Natural killer cell (primary cell): ENCODE data around the gene ALKBH7. TPM values are rescaled to one million over a fixed set of nuclear protein-coding genes. Genes with fewer than 3 reads are reported as not detected.

ENCODE experiments used
- ATAC-seq, 3 donors: fragments of 150-1000 bp in 2 of 3; fragments of 200-7000 bp in 1 of 3; cut with Tn5 transposase; 1 replicate in 1 of 3; 2 replicates in 2 of 3; pipeline ENCODE4 v1.10.0; 2021; ENCODE audit warnings: mild to moderate bottlenecking in 2 of 3, moderate library complexity in 2 of 3
- DNase-seq, 2 donors: peaks; one replicate each; pipeline versions ENCODE4 v3.0.0 to v3.0.0-alpha.2; 2013 to 2021; ENCODE audit warnings: mixed read lengths in 1 of 2
- H3K27ac ChIP-seq: one replicate; pipeline ENCODE4 v1.5.1; 2013; ENCODE audit warnings: mild to moderate bottlenecking, low read length
- H3K27me3 ChIP-seq: one replicate; pipeline ENCODE4 v1.6.1; 2013; ENCODE audit warnings: low read length; ENCODE audit not compliant: control insufficient read depth, insufficient read depth
- H3K36me3 ChIP-seq: one replicate; pipeline ENCODE4 v1.6.1; 2013; ENCODE audit warnings: low read length; ENCODE audit not compliant: control insufficient read depth, insufficient read depth
- H3K4me1 ChIP-seq: one replicate; pipeline ENCODE4 v1.6.1; 2013; ENCODE audit warnings: low read length; ENCODE audit not compliant: control insufficient read depth, insufficient read depth
- H3K4me3 ChIP-seq: one replicate; pipeline ENCODE4 v1.5.1; 2013; ENCODE audit warnings: low read length
- H3K9me3 ChIP-seq: one replicate; pipeline ENCODE4 v1.6.1; 2013; ENCODE audit warnings: low read length; ENCODE audit not compliant: control insufficient read depth, insufficient read depth
- H3K27ac Mint-ChIP-seq, 2 donors: one replicate each; pipeline ENCODE4 v1.8.0; 2022; ENCODE audit warnings: mild to moderate bottlenecking in 2 of 2, mixed read lengths in 2 of 2, moderate library complexity in 1 of 2
- H3K27me3 Mint-ChIP-seq, 2 donors: one replicate each; pipeline ENCODE4 v1.8.0; 2022; ENCODE audit warnings: low read depth in 2 of 2, mixed read lengths in 2 of 2
- H3K36me3 Mint-ChIP-seq: one replicate; pipeline ENCODE4 v1.8.0; 2022; ENCODE audit warnings: mixed read lengths
- H3K4me1 Mint-ChIP-seq, 2 donors: one replicate each; pipeline ENCODE4 v1.8.0; 2022; ENCODE audit warnings: mixed read lengths in 2 of 2
- H3K4me3 Mint-ChIP-seq: one replicate; pipeline ENCODE4 v1.8.0; 2022; ENCODE audit warnings: mild to moderate bottlenecking, moderate library complexity, mixed read lengths
- H3K9me3 Mint-ChIP-seq, 2 donors: one replicate each; pipeline ENCODE4 v1.8.0; 2022; ENCODE audit warnings: mixed read lengths in 2 of 2
- WGBS: methylation state at CpG from one replicate; pipeline ENCODE4 v1.1.7; 2013; ENCODE audit warnings: missing lambda C conversion rate; ENCODE audit not compliant: insufficient coverage; 5-methylcytosine and 5-hydroxymethylcytosine counted together
- intact Hi-C: fragments of 100-400 bp; cut with micrococcal nuclease; formaldehyde crosslinking; loops from one replicate; pipeline ENCODE4 v1.14.2; 2022
- total RNA-seq, 4 donors: library from RNA; stranded (reverse); fragments of 120-200 nt in 1 of 4; gene quantifications; one replicate each; pipeline versions ENCODE4 v1.2.3 to v1.2.4, GENCODE V29; 2013 to 2022
- TF ChIP-seq, protein P1 (sequence below): fragments of 200-600 bp; IDR thresholded peaks from one replicate; pipeline ENCODE4 v1.8.0; 2022; ENCODE audit warnings: antibody characterized with exemption

The ALKBH7 gene
- total RNA-seq, 3 donors from 2014 or later (not counting 1 experiment from before 2014, with no cell fraction given), result 23.7 to 30.4 (median 25.9) TPM

DNA sequence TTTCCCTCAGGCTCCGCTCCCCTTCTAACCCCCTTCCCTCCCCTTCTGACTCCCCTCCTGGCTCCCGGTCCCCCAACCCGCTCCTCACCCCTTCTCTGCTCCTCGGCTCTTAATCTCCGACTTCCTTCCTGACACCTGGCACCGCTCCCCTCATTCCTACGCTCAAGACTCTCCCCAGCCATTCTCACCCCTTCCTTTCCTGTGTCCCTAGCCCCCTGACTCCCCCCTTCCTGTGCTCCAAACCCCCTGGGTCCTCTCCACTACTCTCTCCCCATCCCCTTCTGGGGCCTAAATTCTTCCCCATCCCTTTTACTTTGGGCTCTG lies 10.6 kb upstream of the ALKBH7 start:
- Histone ChIP-seq H3K27ac (peak overlapping the region; percentile 84), H3K36me3 (peaks cover 20% of the 10 kb centered on the region), H3K4me3 (peak overlapping the region; percentile 74), H3K4me1 (peaks cover 26% of the 10 kb centered on the region), H3K9me3 (no peaks in the 10 kb centered on the region), H3K27me3 (no peaks in the 10 kb centered on the region)
- H3K36me3 Mint-ChIP-seq, result no peaks in the 10 kb centered on the region
- TF ChIP-seq, protein P1, sequence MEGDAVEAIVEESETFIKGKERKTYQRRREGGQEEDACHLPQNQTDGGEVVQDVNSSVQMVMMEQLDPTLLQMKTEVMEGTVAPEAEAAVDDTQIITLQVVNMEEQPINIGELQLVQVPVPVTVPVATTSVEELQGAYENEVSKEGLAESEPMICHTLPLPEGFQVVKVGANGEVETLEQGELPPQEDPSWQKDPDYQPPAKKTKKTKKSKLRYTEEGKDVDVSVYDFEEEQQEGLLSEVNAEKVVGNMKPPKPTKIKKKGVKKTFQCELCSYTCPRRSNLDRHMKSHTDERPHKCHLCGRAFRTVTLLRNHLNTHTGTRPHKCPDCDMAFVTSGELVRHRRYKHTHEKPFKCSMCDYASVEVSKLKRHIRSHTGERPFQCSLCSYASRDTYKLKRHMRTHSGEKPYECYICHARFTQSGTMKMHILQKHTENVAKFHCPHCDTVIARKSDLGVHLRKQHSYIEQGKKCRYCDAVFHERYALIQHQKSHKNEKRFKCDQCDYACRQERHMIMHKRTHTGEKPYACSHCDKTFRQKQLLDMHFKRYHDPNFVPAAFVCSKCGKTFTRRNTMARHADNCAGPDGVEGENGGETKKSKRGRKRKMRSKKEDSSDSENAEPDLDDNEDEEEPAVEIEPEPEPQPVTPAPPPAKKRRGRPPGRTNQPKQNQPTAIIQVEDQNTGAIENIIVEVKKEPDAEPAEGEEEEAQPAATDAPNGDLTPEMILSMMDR, result no peak
- peak overlapping the region; percentile 89 for H3K4me3 Mint-ChIP-seq
- ATAC-seq, result no peak
- H3K27ac Mint-ChIP-seq, result peak overlapping the region; percentile 78 to 96
- no peak for DNase-seq
- peaks cover 4 to 12% of the 10 kb centered on the region in 2 donors for H3K4me1 Mint-ChIP-seq
- peaks cover 0 to 3% of the 10 kb centered on the region in 2 donors for H3K27me3 Mint-ChIP-seq
- intact Hi-C loops, result no loop called here
- under 1% methylated on average over 7 of the region's 7 CpGs for WGBS
- no peaks in the 10 kb centered on the region for H3K9me3 Mint-ChIP-seq

GRCh38 chr19:6362351-6362801 lies 10.2 kb upstream of the ALKBH7 start:
- no peak for ATAC-seq
- Histone ChIP-seq H3K36me3 (peaks cover 21% of the 10 kb centered on the region), H3K27ac (peak overlapping the region; percentile 84), H3K4me3 (peak overlapping the region; percentile 74), H3K9me3 (no peaks in the 10 kb centered on the region), H3K4me1 (peaks cover 26% of the 10 kb centered on the region), H3K27me3 (no peaks in the 10 kb centered on the region)
- peak in 1 of 2 donors; percentile 79 for DNase-seq
- WGBS, result 17% methylated on average over 11 of the region's 11 CpGs
- no peaks in the 10 kb centered on the region for H3K9me3 Mint-ChIP-seq
- TF ChIP-seq, protein P1, result no peak
- H3K4me1 Mint-ChIP-seq, result peaks cover 4 to 12% of the 10 kb centered on the region in 2 donors
- H3K4me3 Mint-ChIP-seq, result peak overlapping the region; percentile 89
- H3K36me3 Mint-ChIP-seq, result no peaks in the 10 kb centered on the region
- intact Hi-C loops, result no loop called here
- H3K27me3 Mint-ChIP-seq, result peaks cover 0 to 3% of the 10 kb centered on the region in 2 donors
- peak overlapping the region; percentile 78 to 96 for H3K27ac Mint-ChIP-seq

- Histone ChIP-seq H3K27me3 (no peaks in the 10 kb centered on the region), H3K27ac (no peak overlapping the region), H3K36me3 (peaks cover 30% of the 10 kb centered on the region), H3K9me3 (no peaks in the 10 kb centered on the region), H3K4me1 (peaks cover 26% of the 10 kb centered on the region), H3K4me3 (no peak overlapping the region)
- H3K27ac Mint-ChIP-seq, result no peak overlapping the region
- 98% methylated on average over 21 of the region's 21 CpGs for WGBS
- H3K27me3 Mint-ChIP-seq, result no peaks in the 10 kb centered on the region
- peaks cover 6 to 15% of the 10 kb centered on the region in 2 donors for H3K4me1 Mint-ChIP-seq
- TF ChIP-seq, protein P1, result no peak
- no peak for ATAC-seq
- no peaks in the 10 kb centered on the region for H3K9me3 Mint-ChIP-seq
- intact Hi-C loops, result no loop called here
- H3K4me3 Mint-ChIP-seq, result no peak overlapping the region
- no peak for DNase-seq
- no peaks in the 10 kb centered on the region for H3K36me3 Mint-ChIP-seq
Observed at GRCh38 chr19:6364353-6364752, 8.2 kb upstream of the ALKBH7 start.
